T-helper 17 cell (primary cell): Measurements from ENCODE around the gene SLC44A3. TPM values are rescaled to one million over a fixed set of nuclear protein-coding genes. Genes with fewer than 3 reads are reported as not detected.
A peak's percentile ranks its signal among the peaks of the same experiment; 100 is the strongest.

Experiments
- ATAC-seq: fragments of 150-1000 bp; cut with Tn5 transposase; 2 replicates; pipeline ENCODE4 v1.10.0; 2021; ENCODE audit warnings: mild to moderate bottlenecking, moderate library complexity
- DNase-seq, 3 donors: peaks; one replicate each; pipeline versions ENCODE4 v3.0.0 to v3.0.0-alpha.2; 2020 to 2021
- H3K9me3 ChIP-seq: one replicate; pipeline ENCODE4 v1.7.0; 2013; ENCODE audit warnings: low read length, mild to moderate bottlenecking; ENCODE audit not compliant: control insufficient read depth, poor library complexity, severe bottlenecking
- H3K27ac Mint-ChIP-seq: one replicate; pipeline ENCODE4 v1.8.0; 2022; ENCODE audit warnings: mild to moderate bottlenecking, moderate library complexity, mixed read lengths
- H3K27me3 Mint-ChIP-seq: one replicate; pipeline ENCODE4 v1.8.0; 2022; ENCODE audit warnings: mixed read lengths
- H3K36me3 Mint-ChIP-seq: one replicate; pipeline ENCODE4 v1.8.0; 2022; ENCODE audit warnings: low read depth, mixed read lengths
- H3K4me1 Mint-ChIP-seq: one replicate; pipeline ENCODE4 v1.8.0; 2022; ENCODE audit warnings: mild to moderate bottlenecking, mixed read lengths
- H3K4me3 Mint-ChIP-seq: one replicate; pipeline ENCODE4 v1.8.0; 2022; ENCODE audit warnings: mild to moderate bottlenecking, moderate library complexity, mixed read lengths
- total RNA-seq, 4 donors: library from RNA in 2 of 4; stranded (reverse) in 2 of 4; gene quantifications; one replicate each; pipeline ENCODE4 v1.2.3 and lab custom pipeline; 2022 to 2026

Gene SLC44A3
- total RNA-seq (1 to 10 TPM in 1 of 2 donors, under 1 TPM in 1; 0.68 to 2.1 TPM), total RNA-seq (lab: John Stamatoyannopoulos, UW) (0.90 to 1.2 reads per million in 2 donors)

- no peaks in the 10 kb centered on the region for H3K36me3 Mint-ChIP-seq
Observed at GRCh38 chr1:94819945-94820746, at the start of gene SLC44A3. TSS of gene SLC44A3 (plus strand) at chr1:94820357. CDS start at chr1:94820452, 95 bp downstream.

GRCh38 chr1:94772230-94772641 is 47.9 kb upstream of the SLC44A3 start:
- H3K9me3 ChIP-seq, result no peaks in the 10 kb centered on the region
- ATAC-seq (no peak), DNase-seq (no peak)
- H3K4me3 Mint-ChIP-seq, result no peak overlapping the region
- H3K4me1 Mint-ChIP-seq, result no peaks in the 10 kb centered on the region
- no peaks in the 10 kb centered on the region for H3K36me3 Mint-ChIP-seq
- H3K27ac Mint-ChIP-seq, result no peak overlapping the region
- peaks cover 9% of the 10 kb centered on the region for H3K27me3 Mint-ChIP-seq

More at GRCh38 chr1:94819945-94820746, at the start of gene SLC44A3:
- no peak for DNase-seq
- peaks cover 4% of the 10 kb centered on the region for H3K9me3 ChIP-seq
- Mint-ChIP-seq H3K4me3 (peak within 1 kb of the TSS; percentile 80), H3K4me1 (peaks cover 4% of the 10 kb centered on the region), H3K27ac (no peak within 1 kb of the TSS), H3K27me3 (peaks cover 57% of the 10 kb centered on the region)
- ATAC-seq, result peak; percentile 68

- Mint-ChIP-seq H3K27ac (no peak overlapping the region), H3K4me1 (no peaks in the 10 kb centered on the region), H3K36me3 (no peaks in the 10 kb centered on the region)
Observed at GRCh38 chr1:94772845-94773244, 47.3 kb upstream of the SLC44A3 start.

GRCh38 chr1:94773296-94773809 is 46.8 kb upstream of the SLC44A3 start:
- H3K27me3 Mint-ChIP-seq, result peaks cover 9% of the 10 kb centered on the region
- H3K27ac Mint-ChIP-seq, result no peak overlapping the region
- H3K9me3 ChIP-seq, result no peaks in the 10 kb centered on the region
- H3K36me3 Mint-ChIP-seq, result no peaks in the 10 kb centered on the region
- ATAC-seq (no peak), DNase-seq (no peak)
- no peaks in the 10 kb centered on the region for H3K4me1 Mint-ChIP-seq
- no peak overlapping the region for H3K4me3 Mint-ChIP-seq

More at GRCh38 chr1:94772845-94773244, 47.3 kb upstream of the SLC44A3 start:
- ATAC-seq (no peak), DNase-seq (no peak)
- H3K4me3 Mint-ChIP-seq, result no peak overlapping the region
- no peaks in the 10 kb centered on the region for H3K9me3 ChIP-seq
- H3K27me3 Mint-ChIP-seq, result peaks cover 9% of the 10 kb centered on the region

GRCh38 chr1:94773931-94774422 is 46.2 kb upstream of the SLC44A3 start:
- H3K9me3 ChIP-seq, result no peaks in the 10 kb centered on the region
- no peak overlapping the region for H3K4me3 Mint-ChIP-seq
- no peak for ATAC-seq
- H3K4me1 Mint-ChIP-seq, result no peaks in the 10 kb centered on the region
- H3K36me3 Mint-ChIP-seq, result no peaks in the 10 kb centered on the region
- no peak for DNase-seq
- H3K27ac Mint-ChIP-seq, result no peak overlapping the region
- peaks cover 9% of the 10 kb centered on the region for H3K27me3 Mint-ChIP-seq

- Mint-ChIP-seq H3K27me3 (peaks cover 30% of the 10 kb centered on the region), H3K36me3 (no peaks in the 10 kb centered on the region), H3K4me1 (no peaks in the 10 kb centered on the region), H3K27ac (no peak overlapping the region), H3K4me3 (no peak overlapping the region)
- ATAC-seq (no peak), DNase-seq (no peak)
- no peaks in the 10 kb centered on the region for H3K9me3 ChIP-seq
Observed at GRCh38 chr1:94776474-94776873, 43.7 kb upstream of the SLC44A3 start.

- no peaks in the 10 kb centered on the region for H3K36me3 Mint-ChIP-seq
- ATAC-seq (no peak), DNase-seq (no peak)
- H3K4me3 Mint-ChIP-seq, result no peak overlapping the region
- H3K9me3 ChIP-seq, result no peaks in the 10 kb centered on the region
- H3K27me3 Mint-ChIP-seq, result peaks cover 27% of the 10 kb centered on the region
- H3K27ac Mint-ChIP-seq, result no peak overlapping the region
- no peaks in the 10 kb centered on the region for H3K4me1 Mint-ChIP-seq
Observed at GRCh38 chr1:94777281-94777680, 42.9 kb upstream of the SLC44A3 start.

- no peak for DNase-seq
- ATAC-seq, result no peak
- Mint-ChIP-seq H3K27ac (no peak overlapping the region), H3K27me3 (peaks cover 32% of the 10 kb centered on the region), H3K4me1 (no peaks in the 10 kb centered on the region), H3K36me3 (no peaks in the 10 kb centered on the region), H3K4me3 (no peak overlapping the region)
- H3K9me3 ChIP-seq, result no peaks in the 10 kb centered on the region
Observed at GRCh38 chr1:94778808-94779207, 41.3 kb upstream of the SLC44A3 start.

GRCh38 chr1:94783342-94784189 is 36.6 kb upstream of the SLC44A3 start:
- H3K27me3 Mint-ChIP-seq, result peaks cover 47% of the 10 kb centered on the region
- no peaks in the 10 kb centered on the region for H3K4me1 Mint-ChIP-seq
- H3K4me3 Mint-ChIP-seq, result no peak overlapping the region
- H3K36me3 Mint-ChIP-seq, result no peaks in the 10 kb centered on the region
- DNase-seq, result no peak
- no peak for ATAC-seq
- no peak overlapping the region for H3K27ac Mint-ChIP-seq
- no peaks in the 10 kb centered on the region for H3K9me3 ChIP-seq

- no peaks in the 10 kb centered on the region for H3K4me1 Mint-ChIP-seq
- no peak for ATAC-seq
- H3K9me3 ChIP-seq, result no peaks in the 10 kb centered on the region
- DNase-seq, result no peak
- H3K27me3 Mint-ChIP-seq, result peaks cover 49% of the 10 kb centered on the region
- no peak overlapping the region for H3K4me3 Mint-ChIP-seq
- no peak overlapping the region for H3K27ac Mint-ChIP-seq
- H3K36me3 Mint-ChIP-seq, result no peaks in the 10 kb centered on the region
Observed at GRCh38 chr1:94784190-94784515, 36.0 kb upstream of the SLC44A3 start.

GRCh38 chr1:94787691-94788090 is 32.5 kb upstream of the SLC44A3 start:
- H3K4me3 Mint-ChIP-seq, result no peak overlapping the region
- peaks cover 5% of the 10 kb centered on the region for H3K4me1 Mint-ChIP-seq
- no peaks in the 10 kb centered on the region for H3K9me3 ChIP-seq
- no peak for ATAC-seq
- H3K27me3 Mint-ChIP-seq, result peaks cover 28% of the 10 kb centered on the region
- no peak overlapping the region for H3K27ac Mint-ChIP-seq
- no peaks in the 10 kb centered on the region for H3K36me3 Mint-ChIP-seq
- no peak for DNase-seq

- H3K36me3 Mint-ChIP-seq, result no peaks in the 10 kb centered on the region
- ATAC-seq, result no peak
- peaks cover 5% of the 10 kb centered on the region for H3K4me1 Mint-ChIP-seq
Observed at GRCh38 chr1:94790246-94790645, 29.9 kb upstream of the SLC44A3 start.

GRCh38 chr1:94790670-94791069 is 29.5 kb upstream of the SLC44A3 start:
- no peak overlapping the region for H3K27ac Mint-ChIP-seq
- no peak for DNase-seq
- no peak overlapping the region for H3K4me3 Mint-ChIP-seq
- ATAC-seq, result no peak
- H3K27me3 Mint-ChIP-seq, result peaks cover 18% of the 10 kb centered on the region
- H3K9me3 ChIP-seq, result no peaks in the 10 kb centered on the region
- H3K4me1 Mint-ChIP-seq, result peaks cover 5% of the 10 kb centered on the region
- H3K36me3 Mint-ChIP-seq, result no peaks in the 10 kb centered on the region

More at GRCh38 chr1:94790246-94790645, 29.9 kb upstream of the SLC44A3 start:
- H3K9me3 ChIP-seq, result no peaks in the 10 kb centered on the region
- Mint-ChIP-seq H3K27ac (no peak overlapping the region), H3K4me3 (no peak overlapping the region), H3K27me3 (peaks cover 18% of the 10 kb centered on the region)
- DNase-seq, result no peak
